Endometrial microvascular endothelial cells (primary cell): Measurements from ENCODE around the gene KCNH2. TPM values are rescaled to one million over a fixed set of nuclear protein-coding genes. Genes with fewer than 3 reads are reported as not detected.

Experiments
- in situ Hi-C: cut with HindIII; loops from 2 replicates; pipeline ENCODE4 v1.10.0; 2017; ENCODE audit warnings: low sequenced_read_pairs, low pct_unique_long_range_greater_than_20kb; ENCODE audit errors: inconsistent ontology term
- total RNA-seq: library from RNA; depleted of rRNA; stranded (reverse); fragments of >200 nt; gene quantifications from one replicate; pipeline ENCODE4 v1.2.3, GENCODE V29; 2015; ENCODE audit errors: inconsistent ontology term

The KCNH2 gene
- total RNA-seq, 1 donor from 2014 or later, result not detected

DNA sequence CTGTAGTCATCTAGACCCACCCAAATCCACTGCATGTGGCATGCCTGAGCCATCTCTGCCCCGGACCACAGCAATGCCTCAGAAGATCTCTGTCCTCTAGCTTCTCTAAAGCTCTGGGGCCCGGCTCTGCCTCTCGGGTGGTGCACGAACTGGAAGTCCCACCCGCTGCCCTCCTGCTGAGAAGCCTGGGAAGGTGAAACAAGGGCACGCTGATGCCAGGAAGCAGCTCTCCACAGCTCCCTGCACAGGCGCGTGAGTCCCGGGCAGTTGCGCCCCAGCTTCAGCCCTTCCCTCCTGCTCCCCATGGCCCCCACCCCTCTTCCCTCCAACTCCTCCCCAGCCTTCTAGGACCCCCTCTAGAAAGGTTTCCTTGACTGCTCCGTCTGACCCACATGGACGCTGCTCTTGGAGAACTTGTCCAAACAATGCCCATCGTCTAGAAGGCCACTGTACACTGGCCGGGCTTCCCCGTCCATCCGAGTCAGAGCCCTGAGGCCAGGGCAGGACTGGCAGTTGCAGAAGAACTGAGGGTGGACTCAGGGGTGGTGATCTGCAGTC, 12.8 kb downstream of the KCNH2 start:
- in situ Hi-C loops, result no loop called here

DNA sequence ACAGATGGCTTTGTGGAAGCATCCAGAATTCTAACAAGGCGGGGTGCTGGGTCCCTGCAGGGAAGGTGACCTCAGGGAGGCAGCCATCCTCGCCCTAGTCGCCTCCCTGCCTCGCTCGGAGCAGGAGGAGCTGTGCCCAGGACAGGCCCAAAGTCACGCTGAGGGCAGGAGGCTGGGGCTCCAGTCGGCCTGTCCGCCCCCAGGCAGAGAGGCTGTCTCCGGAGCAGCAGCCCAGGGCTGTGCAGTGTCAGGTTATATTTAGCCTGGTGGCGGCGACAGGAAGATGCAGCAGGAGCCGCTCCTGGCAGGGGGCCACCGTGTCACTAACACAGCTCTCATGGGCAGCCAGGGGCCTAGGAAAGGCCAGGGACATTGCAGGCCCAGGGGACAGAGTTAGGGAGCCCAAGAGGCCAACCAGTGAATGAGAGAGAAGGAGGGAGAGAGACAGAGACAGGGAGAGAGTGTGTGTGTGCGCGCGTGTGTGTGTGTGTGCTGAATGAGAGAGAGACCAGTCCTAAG, 13.5 kb downstream of the KCNH2 start:
- in situ Hi-C loops, result no loop called here

DNA sequence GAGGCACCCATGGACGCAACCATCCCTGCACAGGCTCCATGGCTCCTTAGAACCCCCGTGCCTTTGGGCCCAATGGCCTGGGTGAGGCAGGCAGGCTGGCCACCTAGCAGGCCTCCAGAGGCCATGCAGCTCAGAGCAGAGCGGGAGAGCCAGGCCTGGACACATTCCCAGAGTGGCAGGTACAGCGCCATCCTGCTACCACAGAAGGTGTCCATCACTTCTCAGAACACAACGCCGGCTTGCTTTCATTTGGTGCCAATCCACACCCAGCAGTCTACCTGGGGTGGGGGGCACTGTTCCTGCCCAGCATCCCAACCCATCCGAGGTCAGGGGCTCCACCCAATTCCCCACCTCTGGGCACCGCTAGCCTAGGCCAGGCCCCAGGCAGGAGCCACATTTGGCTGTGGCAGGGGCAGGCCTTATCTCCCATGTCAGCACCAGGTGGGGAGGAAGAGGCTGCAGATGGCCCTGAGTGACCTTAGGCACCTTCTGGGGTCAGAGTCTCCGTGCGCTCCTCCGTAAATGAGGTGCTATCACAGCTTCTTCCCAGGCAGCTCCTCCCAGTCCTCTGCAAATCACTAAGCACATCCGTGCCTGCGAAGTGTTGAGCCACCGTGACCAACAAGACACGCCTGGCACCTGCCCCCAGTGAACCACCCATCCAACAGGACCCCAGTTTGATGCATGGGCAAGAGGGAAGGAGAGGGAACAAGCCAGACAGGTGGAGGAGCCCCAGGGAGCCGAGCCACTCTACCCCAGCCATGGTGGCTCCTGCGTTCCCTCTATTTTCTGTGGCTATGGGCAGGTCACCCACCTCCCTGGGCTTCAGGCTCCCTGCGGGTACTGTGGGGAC, 14.2 kb downstream of the KCNH2 start:
- in situ Hi-C loops, result no loop called here

DNA sequence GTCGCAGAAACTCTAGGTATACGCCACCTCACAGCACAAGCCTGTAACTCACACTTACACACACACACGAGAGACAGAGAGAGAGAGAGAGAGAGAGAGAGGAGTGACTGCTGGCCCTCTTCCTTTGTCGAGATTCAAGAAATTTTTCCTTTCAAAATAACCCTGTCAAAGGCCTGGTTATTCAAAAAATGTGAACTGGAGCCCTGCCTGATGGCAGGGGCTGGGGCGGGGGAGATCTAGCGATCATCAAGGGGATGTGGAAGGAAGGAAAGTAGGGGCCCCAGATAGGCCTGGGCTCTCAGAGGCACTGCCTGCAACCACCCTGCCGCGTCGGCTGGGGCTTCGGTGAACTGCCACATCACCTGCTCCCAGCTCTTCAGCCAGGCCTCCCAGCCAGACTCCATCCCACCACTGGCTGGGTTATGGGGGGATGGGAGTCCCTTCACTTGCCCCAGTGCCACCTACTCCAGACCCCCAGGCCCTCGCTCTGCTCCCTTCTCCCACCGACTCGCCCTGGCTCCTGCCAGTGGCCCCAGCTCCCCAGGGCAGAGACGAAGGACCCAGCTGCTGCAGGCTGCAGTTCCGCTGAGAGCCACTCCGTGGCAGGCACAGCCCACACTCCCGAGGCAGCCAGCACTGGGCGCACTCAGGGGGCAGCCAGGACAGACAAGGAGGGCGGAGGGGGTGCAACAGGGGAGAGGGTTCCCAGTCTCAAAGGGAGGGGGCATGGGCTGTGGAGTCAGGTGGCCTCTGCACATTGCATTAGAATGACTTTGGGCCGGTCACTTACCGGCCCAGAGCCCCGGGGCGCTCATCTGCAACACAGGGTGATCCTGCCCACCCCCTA, 15.3 kb downstream of the KCNH2 start:
- in situ Hi-C loops, result no loop called here

DNA sequence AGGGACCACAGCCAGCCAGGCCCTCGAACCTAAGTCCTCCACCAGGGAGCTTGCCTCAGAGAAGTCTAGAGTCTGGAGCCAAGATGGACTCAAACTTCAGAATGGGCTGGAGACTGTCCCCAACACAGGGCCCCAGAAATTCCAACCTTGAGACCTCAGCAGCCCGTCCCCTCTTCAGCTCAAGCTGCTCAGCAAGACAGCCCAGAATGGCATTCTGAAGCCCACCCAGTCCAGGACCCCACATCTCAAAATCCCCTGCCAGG, 15.9 kb downstream of the KCNH2 start:
- in situ Hi-C loops, result no loop called here

DNA sequence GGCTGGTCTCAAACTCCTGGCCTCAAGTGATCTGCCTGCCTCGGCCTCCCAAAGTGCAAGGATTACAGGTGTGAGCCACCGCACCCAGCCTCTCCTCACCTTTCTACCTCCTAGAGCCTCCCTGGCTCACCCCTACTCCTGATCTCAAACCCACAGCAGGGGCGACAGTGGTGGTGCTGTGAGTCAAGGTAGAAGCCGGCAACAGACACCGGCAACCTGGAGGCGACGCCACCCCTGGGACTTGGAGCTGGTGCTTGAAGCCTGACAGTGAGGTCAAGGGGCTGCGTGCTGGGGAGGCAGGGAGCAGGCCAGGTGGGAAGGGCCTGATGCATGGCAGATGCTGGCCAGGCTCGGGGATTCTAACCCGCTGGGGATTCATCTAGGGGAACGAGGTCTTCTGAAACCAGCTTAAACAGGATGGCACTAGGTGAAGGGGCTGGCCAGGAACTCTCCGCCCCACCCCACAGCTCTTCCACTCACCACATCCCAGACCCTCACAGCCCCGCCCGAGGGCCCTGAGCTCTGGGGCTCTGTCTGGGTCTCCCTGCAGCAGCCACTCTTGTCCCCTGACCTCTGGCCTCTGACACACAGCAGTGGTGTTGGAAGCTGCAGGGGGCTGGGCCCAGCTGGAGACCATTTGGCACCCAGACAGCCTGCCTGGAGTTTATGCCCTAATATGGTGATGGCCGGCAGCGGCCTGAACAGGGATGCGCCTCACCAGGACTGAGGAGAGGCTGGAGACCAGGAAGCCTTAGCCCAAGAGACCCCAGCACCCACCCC, 16.4 kb downstream of the KCNH2 start:
- in situ Hi-C loops, result no loop called here

DNA sequence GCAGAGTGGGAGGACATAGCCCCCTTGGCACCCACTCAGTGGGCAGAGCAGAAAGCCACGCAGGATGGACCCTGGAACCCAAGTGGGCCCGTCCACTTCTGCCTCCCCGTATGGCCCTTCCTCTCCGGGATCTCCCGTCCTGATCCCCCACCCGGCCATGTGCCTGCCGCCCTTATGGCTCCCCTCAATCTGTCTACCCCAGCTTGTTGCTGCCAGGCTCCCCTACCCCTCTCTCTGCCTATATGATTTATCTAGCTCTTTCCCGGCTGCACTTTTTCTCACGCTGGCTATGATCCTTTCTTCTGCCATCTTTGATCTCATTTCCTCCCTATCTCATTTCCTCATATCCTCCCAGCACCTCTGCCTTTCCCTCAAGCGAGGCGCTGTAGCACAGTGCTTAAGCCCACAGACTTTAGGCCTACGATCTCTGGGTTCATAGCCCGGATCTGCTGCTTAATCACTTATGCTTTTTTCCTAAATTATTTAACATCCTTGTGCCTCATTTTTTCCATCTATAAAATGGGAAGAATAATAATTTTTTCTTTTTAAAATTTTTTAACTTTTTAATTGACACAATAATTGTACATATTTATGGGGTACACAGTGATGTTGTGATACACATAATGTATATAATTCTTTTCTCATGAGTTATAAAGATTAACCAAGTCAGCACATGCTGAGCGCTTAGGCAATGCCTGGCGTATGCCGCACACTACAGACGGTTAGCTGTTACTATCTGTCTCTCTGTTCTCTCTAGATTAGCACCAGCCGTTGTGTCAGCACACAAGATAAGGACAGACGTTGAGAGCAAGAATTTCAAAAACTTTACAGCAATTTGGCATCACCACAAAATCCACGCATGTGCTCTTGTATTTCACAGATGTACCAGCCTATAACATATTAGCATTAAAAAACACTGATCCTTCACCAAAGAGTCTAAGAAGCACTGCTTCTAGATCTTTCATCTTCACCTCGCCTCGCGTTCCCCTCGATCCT, 18.1 kb downstream of the KCNH2 start:
- in situ Hi-C loops, result no loop called here

DNA sequence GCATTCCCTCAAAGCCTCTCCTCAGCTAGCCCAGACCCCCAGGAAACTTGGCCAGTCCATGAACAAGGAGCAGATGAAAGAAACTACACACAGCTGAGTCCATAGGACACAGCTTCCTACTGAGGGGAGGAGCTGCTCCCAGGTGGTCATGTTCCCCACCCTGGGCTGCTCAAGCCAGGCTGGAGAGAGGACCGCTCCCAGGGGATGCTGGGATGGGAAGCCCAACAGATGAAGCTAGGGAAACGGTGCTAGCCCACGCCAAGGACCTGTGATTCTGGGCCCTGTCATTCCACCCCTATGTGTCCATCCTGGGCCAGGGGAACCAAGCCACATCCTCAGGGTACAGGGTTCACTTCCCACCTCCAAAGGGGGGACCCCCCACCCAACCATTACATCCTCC, 19.0 kb downstream of the KCNH2 start:
- in situ Hi-C loops, result no loop called here

DNA sequence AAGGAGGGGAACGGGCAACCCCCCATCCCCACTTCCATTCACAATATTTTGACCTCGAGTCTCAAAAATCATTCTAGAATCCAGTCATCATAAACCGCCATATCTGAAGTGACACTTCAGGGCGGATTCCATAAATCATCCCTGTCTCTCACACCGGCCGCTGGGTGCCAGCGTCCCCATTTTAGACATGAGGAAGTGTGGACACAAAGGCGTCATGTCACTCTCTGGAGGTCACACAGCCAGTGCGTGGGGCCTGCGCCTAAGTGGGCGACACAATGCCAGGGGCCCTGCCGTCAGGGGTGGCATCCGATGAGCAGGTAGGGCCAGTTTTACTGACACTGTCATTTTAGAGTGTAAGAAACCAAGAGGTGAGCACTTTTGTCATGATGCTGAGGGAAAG, 19.5 kb downstream of the KCNH2 start:
- in situ Hi-C loops, result no loop called here

DNA sequence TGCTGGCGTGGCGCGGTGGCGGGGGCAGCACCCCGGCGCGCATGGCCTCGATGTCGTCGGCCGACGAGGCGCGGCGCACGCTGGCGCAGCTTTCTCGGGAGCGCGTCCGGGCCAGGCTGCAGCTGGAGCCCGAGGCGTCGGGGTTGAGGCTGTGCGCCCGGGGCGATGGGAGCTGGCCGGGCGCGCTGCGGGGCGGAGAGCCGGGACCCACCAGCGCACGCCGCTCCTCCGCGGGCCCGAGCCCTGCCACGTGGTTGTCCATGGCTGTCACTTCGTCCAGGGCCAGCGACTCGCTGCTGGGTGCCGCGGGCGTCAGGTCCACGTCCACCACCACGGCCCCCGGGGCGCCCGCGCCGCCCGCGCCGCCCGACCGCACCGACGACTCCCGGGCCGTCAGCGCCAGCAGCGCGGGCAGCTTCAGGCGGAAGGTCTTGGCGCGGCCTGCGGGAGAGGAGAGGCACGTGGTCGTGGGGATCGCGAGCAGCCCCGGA, 20.0 kb downstream of the KCNH2 start:
- in situ Hi-C loops, result no loop called here

DNA sequence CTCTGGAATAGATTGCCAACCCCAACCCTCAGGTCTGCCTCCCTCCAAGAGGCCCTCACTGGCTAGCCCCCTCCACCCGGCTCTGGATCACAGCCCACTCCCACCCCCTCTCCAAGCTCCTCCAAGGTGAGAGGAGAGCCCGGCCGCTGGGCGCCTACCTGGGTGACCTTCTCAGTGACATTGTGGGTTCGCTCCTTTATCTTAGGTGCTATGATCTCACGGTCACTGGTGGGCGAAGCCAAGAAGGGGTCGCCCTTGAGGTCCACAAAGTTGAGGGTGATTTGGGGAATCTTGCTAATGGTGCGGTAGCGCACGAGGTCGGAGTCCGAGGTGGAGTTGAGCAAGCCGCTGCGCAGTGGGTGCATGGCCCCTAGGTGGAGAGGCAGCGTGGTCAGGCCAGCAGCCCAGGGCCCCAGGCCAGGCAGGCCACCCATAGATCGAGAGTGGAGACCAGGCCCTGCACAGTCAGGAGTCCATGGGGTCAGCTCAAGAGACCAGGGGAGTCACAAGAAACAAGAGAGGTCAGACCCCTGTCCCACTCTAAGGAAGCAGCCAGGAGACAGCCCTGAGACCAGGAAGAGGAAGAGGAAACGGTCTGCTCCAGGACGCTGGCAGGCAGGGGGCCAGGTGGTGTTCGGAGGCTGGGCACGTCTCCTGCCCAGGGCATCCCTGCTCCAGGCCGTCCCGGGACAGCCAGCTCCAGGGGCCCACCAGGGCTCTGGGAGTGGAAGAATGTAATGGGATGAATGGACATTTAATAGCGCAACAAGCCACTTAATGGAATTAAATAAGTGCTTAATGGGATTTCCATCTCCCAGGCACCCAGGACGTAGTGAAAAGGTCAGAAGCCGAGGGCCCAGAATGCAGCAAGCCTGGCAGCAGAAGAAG, 20.7 kb downstream of the KCNH2 start:
- in situ Hi-C loops, result no loop called here

DNA sequence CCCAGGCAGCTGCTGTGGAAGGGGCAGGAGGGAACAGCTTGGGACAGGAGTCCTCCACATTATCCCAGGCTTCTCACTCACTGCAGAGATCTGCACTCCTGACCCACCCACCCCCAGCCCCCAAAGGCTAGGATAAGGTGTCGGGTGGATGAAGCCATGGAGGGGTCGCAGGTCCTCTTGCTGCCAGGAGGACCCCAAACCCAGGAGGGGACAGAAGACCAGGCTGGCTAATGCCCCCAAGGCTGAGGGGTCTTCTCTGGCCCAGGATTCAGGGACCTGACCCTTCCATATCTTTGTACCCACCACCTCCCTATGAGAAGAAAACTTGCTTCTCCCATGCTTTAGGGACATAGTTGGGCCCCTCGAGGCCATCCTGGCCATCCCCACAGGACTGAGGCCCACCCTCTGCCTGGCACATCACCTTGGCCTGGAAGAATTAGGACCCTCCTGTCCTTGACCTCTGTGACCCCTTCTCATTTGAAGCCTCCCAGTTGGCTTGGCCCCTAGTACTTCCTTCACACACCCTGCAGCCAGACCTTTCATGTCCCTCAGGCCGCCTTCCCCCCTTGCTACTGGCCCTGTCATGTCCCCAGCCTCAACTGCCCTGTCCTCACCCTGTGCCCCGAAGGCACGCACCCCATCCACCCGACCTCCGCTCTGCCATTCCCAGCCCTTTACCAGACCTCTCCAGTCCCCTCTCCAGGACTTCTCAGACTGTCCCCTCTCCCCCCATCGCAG, 21.6 kb downstream of the KCNH2 start:
- in situ Hi-C loops, result no loop called here

DNA sequence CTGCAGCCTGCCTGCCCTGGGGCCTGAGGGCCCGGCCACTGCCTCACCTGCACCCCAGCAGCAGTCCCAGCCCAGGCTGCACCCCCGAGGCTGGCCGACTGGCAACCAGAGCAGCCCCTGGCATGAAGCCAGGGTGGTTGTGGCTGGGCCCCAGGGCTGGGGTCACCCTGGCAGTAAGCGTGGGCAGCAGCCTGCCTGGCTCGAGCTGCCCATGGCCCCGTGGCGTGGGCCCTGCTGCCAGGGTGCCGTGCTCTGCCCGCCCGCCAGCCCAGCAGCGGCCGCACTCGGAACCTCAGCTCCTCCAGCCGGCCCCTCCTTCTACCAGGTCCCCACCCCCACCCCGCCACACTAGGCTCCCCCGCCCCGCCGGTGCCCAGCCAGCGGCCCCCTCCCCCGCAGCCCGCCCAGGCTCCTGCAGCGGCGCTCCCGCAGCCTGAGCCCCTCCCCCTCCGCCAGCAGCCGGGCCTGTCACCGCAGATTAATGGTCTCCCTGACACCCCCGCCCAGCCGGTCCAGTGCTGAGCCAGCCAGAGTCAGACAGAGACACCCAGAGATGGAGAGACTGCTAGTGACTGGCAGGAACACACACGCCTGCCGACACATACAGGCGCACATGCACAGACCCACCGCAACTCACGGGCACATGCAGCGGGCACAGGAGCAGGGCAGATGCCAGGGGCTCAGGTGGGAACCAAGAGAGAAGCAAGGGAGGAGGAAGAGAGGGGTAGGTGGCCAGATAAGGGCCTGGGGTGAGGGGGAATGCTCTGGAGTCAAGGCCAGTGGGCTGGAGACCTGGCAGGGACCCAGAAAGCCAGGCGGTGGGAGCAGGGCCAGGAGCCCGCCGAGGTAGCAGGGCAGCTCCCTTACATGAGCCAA, 22.4 kb downstream of the KCNH2 start:
- in situ Hi-C loops, result no loop called here

DNA sequence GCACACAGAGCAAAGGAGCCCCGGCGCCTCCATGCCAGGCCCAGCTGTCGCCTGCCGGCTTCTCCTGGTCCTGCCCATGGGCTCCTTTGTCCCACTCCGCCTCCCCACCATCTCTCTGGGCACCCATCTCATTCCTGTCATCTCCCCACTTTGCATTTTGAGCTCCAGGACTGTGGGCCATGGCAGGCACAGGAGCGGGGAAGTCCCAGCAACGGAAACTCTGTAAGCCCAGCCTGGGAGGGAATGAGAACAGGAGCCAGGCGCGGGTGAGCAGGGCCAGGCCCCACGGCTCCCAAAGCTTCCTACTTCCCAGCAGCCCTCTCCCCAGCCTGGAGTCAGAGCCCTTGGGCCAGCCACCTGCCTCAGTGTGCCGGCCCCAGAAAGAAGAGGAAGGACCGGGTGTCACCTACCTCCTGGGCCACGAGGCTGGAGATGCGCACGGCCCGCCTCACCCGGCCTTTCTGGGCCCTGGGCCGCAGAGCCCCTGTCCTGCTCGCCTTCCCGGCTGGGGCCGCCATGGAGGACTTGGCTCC, 23.1 kb downstream of the KCNH2 start:
- in situ Hi-C loops, result no loop called here
